Calu3 (cell line): ENCODE data around the gene VPS52. TPM values are rescaled to one million over a fixed set of nuclear protein-coding genes. Genes with fewer than 3 reads are reported as not detected.

Source experiments
- BruUV-seq: library from RNA; stranded (reverse); fragments of 400-500 nt; replicated peaks from 2 replicates; lab custom pipeline; 2021; lab: Mats Ljungman, UMichigan
- CTCF ChIA-PET: fragments of 300-600 bp; sonication (Branson Sonifier 250); formaldehyde crosslinking; loops from one replicate; lab custom pipeline; 2022; ENCODE audit warnings: antibody characterized with exemption; lab: Charles Lee
- DNase-seq: peaks from one replicate; pipeline ENCODE4 v3.0.0; 2022
- H3K27ac Mint-ChIP-seq: one replicate; pipeline ENCODE4 v1.8.0; 2022; ENCODE audit warnings: mixed read lengths; ENCODE audit not compliant: unreplicated experiment
- H3K27me3 Mint-ChIP-seq: one replicate; pipeline ENCODE4 v1.8.0; 2022; ENCODE audit warnings: mixed read lengths; ENCODE audit not compliant: unreplicated experiment
- H3K36me3 Mint-ChIP-seq: one replicate; pipeline ENCODE4 v1.8.0; 2022; ENCODE audit warnings: mild to moderate bottlenecking, moderate library complexity, mixed read lengths; ENCODE audit not compliant: insufficient read depth, unreplicated experiment
- H3K4me1 Mint-ChIP-seq: one replicate; pipeline ENCODE4 v1.8.0; 2022; ENCODE audit warnings: mild to moderate bottlenecking, low read depth, mixed read lengths; ENCODE audit not compliant: unreplicated experiment
- H3K4me3 Mint-ChIP-seq: one replicate; pipeline ENCODE4 v1.8.0; 2022; ENCODE audit warnings: mild to moderate bottlenecking, low read depth, moderate library complexity, mixed read lengths; ENCODE audit not compliant: unreplicated experiment
- H3K9me3 Mint-ChIP-seq: one replicate; pipeline ENCODE4 v1.8.0; 2022; ENCODE audit warnings: low read depth, mixed read lengths; ENCODE audit not compliant: unreplicated experiment
- intact Hi-C: fragments of 100-400 bp; cut with micrococcal nuclease; formaldehyde crosslinking; loops from one replicate; pipeline ENCODE4 v1.10.0; 2022; ENCODE audit not compliant: unreplicated experiment
- total RNA-seq: library from RNA; stranded (reverse); gene quantifications from 2 replicates; pipeline ENCODE4 v1.2.3, GENCODE V29; 2022
- TF ChIP-seq, protein P1 (sequence below): fragments of 200-600 bp; IDR thresholded peaks from one replicate; pipeline ENCODE4 v1.8.0; 2022; ENCODE audit warnings: antibody characterized with exemption; ENCODE audit not compliant: unreplicated experiment

The VPS52 gene
- total RNA-seq, 1 experiment from 2014 or later = 99.7 TPM

- H3K27ac Mint-ChIP-seq = peak overlapping the region; percentile 52
- H3K27me3 Mint-ChIP-seq = peaks cover 68% of the 10 kb centered on the region
- CTCF ChIA-PET = interaction anchor here (0.6 to 1.2 kb wide), 2 partner anchors 16 to 1394 kb away, joined by 3 read pairs; no protein-coding TSS in a partner anchor
- H3K9me3 Mint-ChIP-seq = no peaks in the 10 kb centered on the region
- DNase-seq = peak; percentile 26
- H3K4me3 Mint-ChIP-seq = peak overlapping the region; percentile 72
- BruUV-seq = no TSS peak
- H3K36me3 Mint-ChIP-seq = peaks cover 42% of the 10 kb centered on the region
- H3K4me1 Mint-ChIP-seq = peaks cover 31% of the 10 kb centered on the region
- intact Hi-C loops = no loop called here
- TF ChIP-seq, protein P1, sequence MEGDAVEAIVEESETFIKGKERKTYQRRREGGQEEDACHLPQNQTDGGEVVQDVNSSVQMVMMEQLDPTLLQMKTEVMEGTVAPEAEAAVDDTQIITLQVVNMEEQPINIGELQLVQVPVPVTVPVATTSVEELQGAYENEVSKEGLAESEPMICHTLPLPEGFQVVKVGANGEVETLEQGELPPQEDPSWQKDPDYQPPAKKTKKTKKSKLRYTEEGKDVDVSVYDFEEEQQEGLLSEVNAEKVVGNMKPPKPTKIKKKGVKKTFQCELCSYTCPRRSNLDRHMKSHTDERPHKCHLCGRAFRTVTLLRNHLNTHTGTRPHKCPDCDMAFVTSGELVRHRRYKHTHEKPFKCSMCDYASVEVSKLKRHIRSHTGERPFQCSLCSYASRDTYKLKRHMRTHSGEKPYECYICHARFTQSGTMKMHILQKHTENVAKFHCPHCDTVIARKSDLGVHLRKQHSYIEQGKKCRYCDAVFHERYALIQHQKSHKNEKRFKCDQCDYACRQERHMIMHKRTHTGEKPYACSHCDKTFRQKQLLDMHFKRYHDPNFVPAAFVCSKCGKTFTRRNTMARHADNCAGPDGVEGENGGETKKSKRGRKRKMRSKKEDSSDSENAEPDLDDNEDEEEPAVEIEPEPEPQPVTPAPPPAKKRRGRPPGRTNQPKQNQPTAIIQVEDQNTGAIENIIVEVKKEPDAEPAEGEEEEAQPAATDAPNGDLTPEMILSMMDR = no peak
Observed at GRCh38 chr6:33213166-33213988, 58.3 kb downstream of the VPS52 start.

GRCh38 chr6:33212857-33213165 lies 58.9 kb downstream of the VPS52 start:
- H3K27me3 Mint-ChIP-seq = peaks cover 62% of the 10 kb centered on the region

GRCh38 chr6:33211666-33212422 lies 59.8 kb downstream of the VPS52 start:
- intact Hi-C loops = no loop called here
- Mint-ChIP-seq H3K27ac (no peak overlapping the region), H3K9me3 (no peaks in the 10 kb centered on the region), H3K4me1 (peaks cover 31% of the 10 kb centered on the region), H3K36me3 (peaks cover 53% of the 10 kb centered on the region), H3K4me3 (no peak overlapping the region), H3K27me3 (peaks cover 52% of the 10 kb centered on the region)
- TF ChIP-seq, protein P1 = no peak
- CTCF ChIA-PET = interaction anchor here (1.2 kb wide), 1 partner anchor 14 kb away, joined by 3 read pairs; no protein-coding TSS in a partner anchor
- BruUV-seq = no TSS peak
- DNase-seq = no peak

More at GRCh38 chr6:33212857-33213165, 58.9 kb downstream of the VPS52 start:
- H3K27ac Mint-ChIP-seq = peak overlapping the region; percentile 52
- intact Hi-C loops = no loop called here
- BruUV-seq = no TSS peak
- DNase-seq = no peak
- peaks cover 47% of the 10 kb centered on the region for H3K36me3 Mint-ChIP-seq
- CTCF ChIA-PET = interaction anchor here (1.2 kb wide), 1 partner anchor 15 kb away, joined by 3 read pairs; no protein-coding TSS in a partner anchor
- TF ChIP-seq, protein P1 = no peak
- peak overlapping the region; percentile 72 for H3K4me3 Mint-ChIP-seq
- H3K4me1 Mint-ChIP-seq = peaks cover 31% of the 10 kb centered on the region
- H3K9me3 Mint-ChIP-seq = no peaks in the 10 kb centered on the region

DNA sequence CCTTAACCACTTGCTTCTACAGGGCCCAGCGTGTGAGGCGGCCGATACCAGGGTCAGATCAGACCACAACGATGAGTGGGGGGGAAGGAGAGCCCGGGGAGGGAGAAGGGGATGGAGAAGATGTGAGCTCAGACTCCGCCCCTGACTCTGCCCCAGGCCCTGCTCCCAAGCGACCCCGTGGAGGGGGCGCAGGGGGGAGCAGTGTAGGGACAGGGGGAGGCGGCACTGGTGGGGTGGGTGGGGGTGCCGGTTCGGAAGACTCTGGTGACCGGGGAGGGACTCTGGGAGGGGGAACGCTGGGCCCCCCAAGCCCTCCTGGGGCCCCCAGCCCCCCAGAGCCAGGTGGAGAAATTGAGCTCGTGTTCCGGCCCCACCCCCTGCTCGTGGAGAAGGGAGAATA lies 60.5 kb downstream of the VPS52 start:
- DNase-seq = no peak
- intact Hi-C loops = no loop called here
- no peaks in the 10 kb centered on the region for H3K9me3 Mint-ChIP-seq
- peaks cover 48% of the 10 kb centered on the region for H3K27me3 Mint-ChIP-seq
- H3K4me3 Mint-ChIP-seq = no peak overlapping the region
- H3K36me3 Mint-ChIP-seq = peaks cover 56% of the 10 kb centered on the region
- H3K4me1 Mint-ChIP-seq = peaks cover 36% of the 10 kb centered on the region
- TF ChIP-seq, protein P1 = no peak
- no peak overlapping the region for H3K27ac Mint-ChIP-seq
- no TSS peak for BruUV-seq
- CTCF ChIA-PET = no interaction called here
